BLaER1 treated with 17β-estradiol and CSF1 and Interleukin-3, amounts not matched to agents 10 nM and 100 nM (cell line): ENCODE results near the gene ARMC2.

ENCODE experiments used
- H3K27ac ChIP-seq, 11 experiments: shearing (Covaris generic); formaldehyde crosslinking; 2 replicates each; pipeline ENCODE4 v1.8.1; 2022
- H3K27me3 ChIP-seq, 11 experiments: shearing (Covaris generic); formaldehyde crosslinking; 2 replicates each; pipeline ENCODE4 v1.8.1; 2022
- H3K36me3 ChIP-seq, 11 experiments: shearing (Covaris generic); formaldehyde crosslinking; 2 replicates each; pipeline ENCODE4 v1.8.1; 2022
- H3K4me1 ChIP-seq, 10 experiments: shearing (Covaris generic); formaldehyde crosslinking; 2 replicates each; pipeline ENCODE4 v1.8.1; 2022
- H3K4me2 ChIP-seq, 11 experiments: shearing (Covaris generic); formaldehyde crosslinking; 2 replicates each; pipeline ENCODE4 v1.8.1; 2022
- H3K4me3 ChIP-seq, 10 experiments: shearing (Covaris generic); formaldehyde crosslinking; 2 replicates each; pipeline ENCODE4 v1.8.1; 2022
- H3K9ac ChIP-seq, 11 experiments: shearing (Covaris generic); formaldehyde crosslinking; 2 replicates each; pipeline ENCODE4 v1.8.1; 2022
- H3K9me3 ChIP-seq, 11 experiments: shearing (Covaris generic); formaldehyde crosslinking; replicated peaks in 1 of 11; 2 replicates each; pipeline ENCODE4 v1.8.1; 2022
- H4K20me1 ChIP-seq, 11 experiments: shearing (Covaris generic); formaldehyde crosslinking; 2 replicates each; pipeline ENCODE4 v1.8.1; 2022
- Cebpa-rat ChIP-seq, 11 experiments: shearing (Covaris generic); IDR thresholded peaks; 2 replicates each; pipeline ENCODE4 v1.8.1; 2022

Gene ARMC2

DNA sequence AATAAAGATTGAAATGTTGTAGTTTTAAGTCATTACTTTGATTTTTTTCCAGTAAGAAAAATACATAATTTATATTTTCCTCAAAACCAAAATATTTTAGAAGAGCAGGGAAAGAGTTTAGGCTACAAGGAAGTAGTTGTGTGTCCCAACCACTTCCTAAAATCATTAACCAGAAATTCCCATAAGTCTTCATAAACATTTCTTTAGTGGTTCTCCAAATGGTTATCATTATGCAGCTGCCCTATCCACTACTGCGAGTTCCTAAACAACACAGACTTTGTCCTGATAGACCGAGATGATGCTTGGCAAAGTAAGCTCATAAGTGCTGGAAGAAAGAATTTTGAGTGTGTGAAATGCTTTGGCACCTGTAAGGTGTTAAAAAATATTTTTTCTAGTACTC lies 93.6 kb downstream of the ARMC2 start:
- H3K9ac ChIP-seq: no peak overlapping the region
- no peaks in the 10 kb centered on the region for H4K20me1 ChIP-seq
- H3K4me3 ChIP-seq: no peak overlapping the region
- no peaks in the 10 kb centered on the region for H3K36me3 ChIP-seq
- TF ChIP-seq Cebpa-rat (IDR thresholded peaks at IDR 0.05): no peak
- peaks cover 49 to 60% (median 52%) of the 10 kb centered on the region in 10 experiments for H3K4me1 ChIP-seq
- peaks cover 0 to 7% (median 4%) of the 10 kb centered on the region in 11 experiments; a peak in 9 of 22 replicates for H3K9me3 ChIP-seq
- H3K27ac ChIP-seq: no peak overlapping the region; a peak in 3 of 22 replicates
- peak overlapping the region; percentile 47 to 91 (median 69); a peak in 20 of 22 replicates for H3K4me2 ChIP-seq
- no peaks in the 10 kb centered on the region for H3K27me3 ChIP-seq

DNA sequence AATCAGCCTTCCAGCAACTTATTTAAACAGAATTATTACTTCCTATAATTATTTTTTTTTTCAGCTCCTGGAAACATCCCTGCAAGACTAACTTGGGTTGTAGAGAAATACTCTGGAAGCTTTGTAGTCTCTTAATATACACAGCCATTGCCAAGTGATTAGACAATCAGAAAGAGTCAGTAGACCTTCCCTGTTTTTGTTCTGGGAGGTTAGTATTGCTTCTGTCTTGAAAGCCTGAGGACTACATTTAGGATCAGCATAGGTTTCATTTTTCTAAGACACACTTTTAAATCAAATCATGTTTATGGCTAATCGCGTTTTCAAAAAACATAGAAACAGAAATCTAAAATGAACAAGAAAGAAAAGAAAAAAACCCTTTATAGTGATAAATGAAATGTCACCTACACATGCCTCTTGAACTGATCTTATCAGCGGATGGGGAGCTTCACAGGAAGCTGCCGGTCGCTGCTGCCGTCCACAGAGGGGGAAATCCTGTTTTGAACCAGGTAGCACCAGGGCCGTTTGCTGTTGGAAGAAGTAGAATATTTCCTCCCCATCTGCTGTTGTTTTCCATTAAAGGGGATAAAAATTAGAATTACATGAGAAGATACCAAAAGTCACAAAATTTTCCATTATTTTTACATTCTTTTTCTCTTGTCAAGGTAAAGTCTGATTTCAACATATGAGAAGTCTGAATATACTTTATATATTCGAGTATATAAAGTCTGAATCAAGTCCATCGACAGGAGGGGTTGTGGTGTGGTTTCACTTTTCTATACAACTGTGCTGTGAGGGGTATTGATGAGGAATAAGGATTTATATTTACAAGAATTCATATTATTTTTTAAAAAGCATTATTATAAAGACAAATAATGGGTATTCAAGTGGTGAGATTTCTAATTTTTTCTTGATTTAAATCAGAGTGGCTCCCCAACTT lies 94.6 kb downstream of the ARMC2 start:
- H3K36me3 ChIP-seq: no peaks in the 10 kb centered on the region
- no peaks in the 10 kb centered on the region for H4K20me1 ChIP-seq
- H3K27ac ChIP-seq: peak overlapping the region in 7 of 11 experiments; percentile 2 to 95 (median 32); a peak in 10 of 22 replicates
- H3K4me1 ChIP-seq: peaks cover 57 to 70% (median 62%) of the 10 kb centered on the region in 10 experiments
- H3K9ac ChIP-seq: peak overlapping the region in 6 of 11 experiments; percentile 18 to 89 (median 32); a peak in 5 of 22 replicates
- peak overlapping the region; percentile 47 to 91 (median 69) for H3K4me2 ChIP-seq
- H3K4me3 ChIP-seq: no peak overlapping the region
- TF ChIP-seq Cebpa-rat (IDR thresholded peaks at IDR 0.05): no peak
- H3K27me3 ChIP-seq: no peaks in the 10 kb centered on the region
- peaks cover 0 to 7% (median 4%) of the 10 kb centered on the region in 11 experiments; a peak in 9 of 22 replicates for H3K9me3 ChIP-seq

DNA sequence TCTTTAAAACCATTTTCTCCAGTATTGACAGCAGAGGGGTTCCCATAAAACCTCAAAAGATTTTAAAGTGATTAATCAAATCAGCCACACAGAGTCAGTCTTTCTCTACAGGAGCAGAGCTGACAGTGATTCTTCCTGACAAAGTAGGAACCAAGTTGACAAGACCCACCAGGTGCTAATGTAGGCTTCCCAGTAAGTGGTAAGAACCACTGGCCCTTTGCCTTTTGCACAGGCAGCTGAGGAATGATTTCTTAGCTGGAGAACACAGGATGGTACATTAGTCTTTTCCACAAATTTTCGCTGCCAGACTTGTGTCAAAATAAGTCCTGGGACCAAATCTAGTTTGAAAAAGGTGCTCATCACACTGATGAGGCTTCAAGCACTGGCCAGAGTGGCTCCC lies 95.8 kb downstream of the ARMC2 start:
- no peak overlapping the region for H3K4me3 ChIP-seq
- no peaks in the 10 kb centered on the region for H4K20me1 ChIP-seq
- H3K27me3 ChIP-seq: no peaks in the 10 kb centered on the region
- no peaks in the 10 kb centered on the region for H3K36me3 ChIP-seq
- peak overlapping the region in 3 of 11 experiments; percentile 7 to 89 (median 36); a peak in 3 of 22 replicates for H3K9ac ChIP-seq
- H3K27ac ChIP-seq: peak overlapping the region in 5 of 11 experiments; percentile 32 to 95 (median 94); a peak in 5 of 22 replicates
- peaks cover 0 to 5% (median 4%) of the 10 kb centered on the region in 11 experiments; a peak in 9 of 22 replicates for H3K9me3 ChIP-seq
- no peak for TF ChIP-seq Cebpa-rat (IDR thresholded peaks at IDR 0.05)
- H3K4me2 ChIP-seq: peak overlapping the region; percentile 13 to 97 (median 87); a peak in 16 of 22 replicates
- peaks cover 70 to 82% (median 74%) of the 10 kb centered on the region in 10 experiments for H3K4me1 ChIP-seq

DNA sequence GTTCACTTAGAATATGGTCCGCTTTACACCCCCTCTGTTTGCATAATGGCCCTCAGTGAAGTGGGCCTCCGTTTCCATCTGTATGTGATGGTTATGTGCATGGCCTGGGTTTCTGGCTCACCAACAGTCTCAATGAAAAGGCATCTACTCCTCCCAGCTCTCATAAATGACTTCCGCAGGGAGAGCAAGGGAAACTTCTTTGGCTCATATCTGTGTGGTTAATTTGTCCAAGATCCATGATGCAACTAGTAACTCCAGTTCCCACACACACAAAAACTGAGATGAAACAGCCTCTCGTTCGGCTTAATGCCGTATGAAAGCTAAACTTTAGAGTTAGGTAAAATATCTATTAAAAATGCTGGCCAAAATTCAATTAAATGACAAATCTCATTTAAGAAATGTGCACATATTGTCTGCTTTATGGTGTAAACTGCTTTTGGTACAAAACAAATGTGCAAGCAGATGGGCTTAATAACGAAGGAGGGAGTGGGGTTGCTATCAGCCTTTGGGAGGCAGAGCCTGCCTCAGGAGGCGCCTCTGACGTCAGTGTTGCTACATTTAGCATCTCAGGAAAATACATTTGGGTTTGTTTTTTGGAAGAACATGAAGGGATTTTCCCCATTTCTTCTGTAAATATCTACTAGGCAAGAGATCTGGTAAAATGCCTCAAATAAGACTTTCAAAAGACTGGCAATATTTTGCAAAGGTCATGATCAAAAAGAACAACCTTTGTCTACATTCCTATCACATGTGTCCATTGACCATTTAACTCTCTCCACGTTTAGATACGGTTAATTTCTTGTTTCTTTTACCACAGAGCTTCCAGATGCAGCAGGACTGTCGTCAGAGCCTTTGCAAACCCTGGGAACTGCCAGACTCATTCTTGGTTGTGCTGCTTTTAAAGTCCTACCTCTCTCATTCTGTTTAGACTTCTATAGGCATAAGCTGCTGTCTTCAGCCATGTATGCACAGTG lies 96.8 kb downstream of the ARMC2 start:
- H3K4me2 ChIP-seq: peak overlapping the region; percentile 13 to 97 (median 87); a peak in 21 of 22 replicates
- peak overlapping the region in 7 of 11 experiments; percentile 6 to 97 (median 95); a peak in 14 of 22 replicates for H3K27ac ChIP-seq
- H3K9ac ChIP-seq: peak overlapping the region in 3 of 11 experiments; percentile 83 to 89 (median 86); a peak in 6 of 22 replicates
- no peaks in the 10 kb centered on the region for H3K27me3 ChIP-seq
- H3K4me1 ChIP-seq: peaks cover 77 to 91% (median 84%) of the 10 kb centered on the region in 10 experiments
- no peaks in the 10 kb centered on the region for H3K36me3 ChIP-seq
- TF ChIP-seq Cebpa-rat (IDR thresholded peaks at IDR 0.05): no peak
- no peak overlapping the region for H3K4me3 ChIP-seq
- H4K20me1 ChIP-seq: no peaks in the 10 kb centered on the region
- no peaks in the 10 kb centered on the region; a peak in 1 of 22 replicates for H3K9me3 ChIP-seq

DNA sequence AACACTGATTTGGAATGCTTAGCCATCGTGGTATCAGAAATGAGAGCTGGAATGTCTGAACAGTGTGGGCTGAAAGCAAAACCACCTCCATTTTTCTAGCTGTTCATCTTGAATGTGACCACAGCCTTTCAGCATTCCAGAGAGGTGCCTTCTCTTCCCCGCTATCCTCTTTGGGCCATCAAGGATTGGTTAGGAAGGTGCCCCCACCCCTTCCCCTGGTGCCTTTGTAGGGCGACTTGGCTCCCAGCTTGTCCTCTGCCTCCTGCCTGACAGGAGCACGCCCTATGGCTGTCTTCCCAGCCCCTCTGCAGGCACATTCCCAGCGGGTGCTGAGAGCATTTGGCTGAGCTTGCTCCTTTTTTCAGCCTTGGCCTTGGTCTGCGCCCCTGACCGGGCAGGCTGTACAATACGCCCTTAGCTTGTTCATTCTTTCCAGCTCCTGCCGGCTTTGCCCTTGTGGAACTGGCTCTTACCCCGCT lies 97.5 kb downstream of the ARMC2 start:
- Histone ChIP-seq H3K4me1 (peaks cover 77 to 96% (median 85%) of the 10 kb centered on the region in 10 experiments), H3K4me3 (no peak overlapping the region), H3K36me3 (no peaks in the 10 kb centered on the region), H3K9me3 (no peaks in the 10 kb centered on the region; a peak in 1 of 22 replicates), H4K20me1 (no peaks in the 10 kb centered on the region), H3K9ac (peak overlapping the region in 5 of 11 experiments; percentile 83 to 89 (median 86); a peak in 7 of 22 replicates), H3K4me2 (peak overlapping the region; percentile 13 to 97 (median 87); a peak in 21 of 22 replicates), H3K27ac (peak overlapping the region in 9 of 11 experiments; percentile 6 to 97 (median 94); a peak in 17 of 22 replicates), H3K27me3 (no peaks in the 10 kb centered on the region)
- no peak for TF ChIP-seq Cebpa-rat (IDR thresholded peaks at IDR 0.05)

DNA sequence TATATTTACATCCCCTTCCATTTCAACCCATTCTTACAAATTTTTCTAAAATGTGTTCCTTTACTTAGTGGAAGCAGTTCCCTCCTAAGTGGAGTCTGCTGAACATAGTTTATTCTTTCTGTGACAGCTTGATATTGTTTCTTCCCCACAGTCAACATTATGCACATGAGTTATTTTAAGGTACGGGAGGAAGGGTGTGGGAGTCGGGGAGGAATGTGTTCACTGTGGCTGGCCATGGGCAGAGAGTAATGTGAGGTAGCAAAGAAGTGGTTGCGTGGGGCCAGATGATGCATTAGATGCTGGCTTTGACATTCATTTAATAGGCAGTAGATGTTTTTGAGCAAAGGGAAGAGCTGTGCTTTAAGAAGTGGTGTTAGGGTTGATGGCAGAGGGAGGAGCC lies 98.5 kb downstream of the ARMC2 start:
- H3K27me3 ChIP-seq: no peaks in the 10 kb centered on the region
- H3K9ac ChIP-seq: peak overlapping the region in 9 of 11 experiments; percentile 14 to 89 (median 83); a peak in 16 of 22 replicates
- no peak for TF ChIP-seq Cebpa-rat (IDR thresholded peaks at IDR 0.05)
- no peaks in the 10 kb centered on the region for H3K36me3 ChIP-seq
- peak overlapping the region in 2 of 10 experiments; percentile 10 to 37; a peak in 2 of 20 replicates for H3K4me3 ChIP-seq
- peak overlapping the region; percentile 69 to 97 (median 89) for H3K4me2 ChIP-seq
- H3K4me1 ChIP-seq: peaks cover 77 to 100% (median 83%) of the 10 kb centered on the region in 10 experiments
- no peaks in the 10 kb centered on the region; a peak in 1 of 22 replicates for H3K9me3 ChIP-seq
- no peaks in the 10 kb centered on the region for H4K20me1 ChIP-seq
- H3K27ac ChIP-seq: peak overlapping the region; percentile 37 to 97 (median 94); a peak in 21 of 22 replicates

DNA sequence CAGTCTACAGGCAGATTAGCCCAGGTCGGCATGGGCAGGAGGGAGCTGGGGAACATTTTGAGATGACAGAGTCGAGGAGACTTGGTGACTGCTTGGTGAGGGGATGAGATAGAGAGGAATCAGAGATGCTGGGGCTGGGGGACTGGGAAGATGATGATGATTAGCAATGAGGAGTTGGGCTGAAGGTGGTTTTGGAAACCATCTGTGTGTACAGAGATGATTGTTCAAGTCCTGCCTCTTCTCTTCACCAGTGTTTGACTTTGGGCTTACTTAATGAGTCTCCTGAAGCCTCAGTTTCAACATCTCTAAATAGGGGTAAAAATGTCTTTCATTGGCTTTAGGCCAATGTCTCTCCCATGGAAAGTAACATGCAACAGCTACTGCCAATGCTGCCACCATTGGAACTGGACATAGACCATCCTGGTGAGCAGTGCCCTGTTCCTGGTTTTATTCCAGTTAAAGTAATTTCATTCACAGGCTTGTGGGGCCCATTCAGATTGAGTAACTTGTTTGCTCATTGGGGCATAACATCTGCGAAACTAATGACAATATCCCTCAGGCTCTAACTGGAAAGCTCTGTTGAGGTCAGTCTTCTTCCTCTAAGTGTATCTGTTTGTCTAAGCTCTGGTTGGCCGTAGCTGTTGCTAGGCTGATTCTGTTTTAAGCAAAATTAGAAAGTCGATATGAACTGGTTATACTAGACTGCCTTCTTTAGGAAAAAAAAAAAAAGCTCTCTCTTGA lies 99.1 kb downstream of the ARMC2 start:
- peak in 8 of 11 experiments; percentile 12 to 83 (median 57); a peak in 9 of 22 replicates for TF ChIP-seq Cebpa-rat (IDR thresholded peaks at IDR 0.05)
- H3K4me3 ChIP-seq: peak overlapping the region in 2 of 10 experiments; percentile 37 to 51; a peak in 3 of 20 replicates
- peaks cover 72 to 97% (median 77%) of the 10 kb centered on the region in 10 experiments for H3K4me1 ChIP-seq
- peak overlapping the region in 9 of 11 experiments; percentile 14 to 89 (median 83); a peak in 17 of 22 replicates for H3K9ac ChIP-seq
- no peaks in the 10 kb centered on the region for H3K27me3 ChIP-seq
- no peaks in the 10 kb centered on the region for H4K20me1 ChIP-seq
- peak overlapping the region; percentile 69 to 97 (median 89) for H3K4me2 ChIP-seq
- peak overlapping the region; percentile 37 to 97 (median 94) for H3K27ac ChIP-seq
- no peaks in the 10 kb centered on the region for H3K36me3 ChIP-seq
- H3K9me3 ChIP-seq: no peaks in the 10 kb centered on the region; a peak in 1 of 22 replicates
